Stomach (tissue), 9 donors: ENCODE results near the gene CEP70. TPM values are rescaled to one million over a fixed set of nuclear protein-coding genes. Genes with fewer than 3 reads are reported as not detected.

ENCODE experiments used
- DNase-seq, 2 donors: peaks; one replicate each; pipeline versions ENCODE4 v3.0.0 to v3.0.0-alpha.2; 2013 to 2019
- H3K27ac ChIP-seq, 5 donors: fragments of 200-600 bp in 4 of 5; sonication (generic) in 4 of 5; one replicate each; pipeline ENCODE4 v1.5.1; 2013 to 2019; ENCODE audit warnings: mild to moderate bottlenecking in 1 of 5, moderate library complexity in 1 of 5
- H3K27me3 ChIP-seq, 3 donors: fragments of 200-600 bp; sonication (generic); one replicate each; pipeline ENCODE4 v1.5.1; 2017 to 2019; ENCODE audit warnings: mixed run types in 1 of 3
- H3K36me3 ChIP-seq, 4 donors: fragments of 200-600 bp; sonication (generic); 1 replicate in 3 of 4; 2 replicates in 1 of 4; pipeline ENCODE4 v1.5.1; 2016 to 2019
- H3K4me1 ChIP-seq, 4 donors: fragments of 200-600 bp; sonication (generic); one replicate each; pipeline ENCODE4 v1.5.1; 2016 to 2019
- H3K4me3 ChIP-seq, 4 donors: fragments of 200-600 bp; sonication (generic) in 3 of 4; one replicate each; pipeline ENCODE4 v1.5.1; 2016 to 2019; ENCODE audit warnings: mild to moderate bottlenecking in 1 of 4
- H3K9me3 ChIP-seq, 4 donors: fragments of 200-600 bp; sonication (generic); one replicate each; pipeline ENCODE4 v1.5.1; 2016 to 2019
- CTCF ChIP-seq, 7 experiments: fragments of 450-650 bp in 4 of 7; fragments of 200-600 bp in 3 of 7; sonication (generic) in 3 of 7; IDR thresholded peaks; one replicate each; pipeline ENCODE4 v1.5.1; 2016 to 2019; ENCODE audit warnings: antibody characterized with exemption in 7 of 7, control low read depth in 2 of 7, mild to moderate bottlenecking in 1 of 7
- EP300 ChIP-seq: sonication (generic); formaldehyde crosslinking; IDR thresholded peaks from one replicate; pipeline ENCODE4 v1.6.1; 2017; ENCODE audit warnings: antibody characterized with exemption
- POLR2A ChIP-seq, 4 donors: fragments of 450-650 bp; IDR thresholded peaks; one replicate each; pipeline ENCODE4 v1.6.1; 2016; ENCODE audit warnings: antibody characterized with exemption in 4 of 4, control low read depth in 2 of 4, mild to moderate bottlenecking in 1 of 4, moderate library complexity in 1 of 4
- POLR2AphosphoS5 ChIP-seq, 3 donors: sonication (generic); formaldehyde crosslinking; IDR thresholded peaks; one replicate each; pipeline ENCODE4 v1.6.1; 2016; ENCODE audit warnings: antibody characterized with exemption in 3 of 3
- WGBS, 5 donors: extraction: QIAGEN DNeasy Blood & Tissue Kit in 3 of 5; methylation state at CpG; one replicate each; pipeline versions ENCODE4 v1.1.5 to v1.1.7; 2013 to 2018; 5-methylcytosine and 5-hydroxymethylcytosine counted together
- intact Hi-C: fragments of 100-400 bp; cut with DNase I; formaldehyde crosslinking; loops from one replicate; pipeline ENCODE4 v1.15.1; 2023; ENCODE audit warnings: low total_unique reads
- polyA plus RNA-seq, 3 donors: library from polyadenylated mRNA; stranded (reverse); fragments of 200-250 nt; gene quantifications; one replicate each; pipeline ENCODE4 v1.2.3, GENCODE V29; 2013
- total RNA-seq, 5 donors: library from RNA; depleted of rRNA; stranded (reverse); fragments of >200 nt; gene quantifications; one replicate each; pipeline versions ENCODE4 v1.1.0 to v1.2.3, GENCODE V29; 2014 to 2016
- donor health status: healthy with polysubstance abuse.
- donor health status: Bipolar disorder and iron deficiency.
- donor health status: healthy.

Gene CEP70
- total and polyA plus RNA-seq, 8 donors, result 10.5 to 58.3 (median 17.2) TPM

GRCh38 chr3:138451595-138452162, 142.4 kb downstream of the CEP70 start:
- H3K27me3 ChIP-seq, result no peaks in the 10 kb centered on the region
- TF ChIP-seq EP300 (no peak), POLR2A (IDR thresholded peaks at IDR 0.05) (no peak), CTCF (IDR thresholded peaks at IDR 0.05) (no peak), POLR2AphosphoS5 (IDR thresholded peaks at IDR 0.05) (no peak)
- intact Hi-C loops, result no loop called here
- H3K4me1 ChIP-seq, result peaks cover 0 to 6% (median 0%) of the 10 kb centered on the region in 4 donors
- H3K9me3 ChIP-seq, result no peaks in the 10 kb centered on the region
- no peaks in the 10 kb centered on the region for H3K36me3 ChIP-seq
- no peak overlapping the region for H3K27ac ChIP-seq
- 87 to 92% (median 90%) methylated on average over 43 of the region's 43 CpGs for WGBS, 5 donors
- DNase-seq, result no peak
- no peak overlapping the region for H3K4me3 ChIP-seq

GRCh38 chr3:138450704-138451424, 143.2 kb downstream of the CEP70 start:
- Histone ChIP-seq H3K4me3 (no peak overlapping the region), H3K27me3 (no peaks in the 10 kb centered on the region), H3K4me1 (peaks cover 0 to 1% (median 0%) of the 10 kb centered on the region in 4 donors), H3K9me3 (no peaks in the 10 kb centered on the region), H3K27ac (no peak overlapping the region), H3K36me3 (no peaks in the 10 kb centered on the region)
- no peak for DNase-seq
- WGBS, 5 donors, result 79 to 85% (median 81%) methylated on average over 5 to 6 of the region's 6 CpGs
- TF ChIP-seq EP300 (no peak), CTCF (IDR thresholded peaks at IDR 0.05) (no peak), POLR2AphosphoS5 (IDR thresholded peaks at IDR 0.05) (no peak), POLR2A (IDR thresholded peaks at IDR 0.05) (no peak)
- intact Hi-C loops, result no loop called here

- 91 to 98% (median 93%) methylated on average over 7 of the region's 7 CpGs for WGBS, 5 donors
- DNase-seq, result no peak
- Histone ChIP-seq H3K4me1 (peaks cover 0 to 2% (median 0%) of the 10 kb centered on the region in 4 donors), H3K27ac (no peak overlapping the region), H3K36me3 (no peaks in the 10 kb centered on the region), H3K27me3 (no peaks in the 10 kb centered on the region), H3K4me3 (no peak overlapping the region), H3K9me3 (no peaks in the 10 kb centered on the region)
- TF ChIP-seq POLR2A (IDR thresholded peaks at IDR 0.05), result no peak
- TF ChIP-seq EP300, result no peak
- no peak for TF ChIP-seq POLR2AphosphoS5 (IDR thresholded peaks at IDR 0.05)
- TF ChIP-seq CTCF (IDR thresholded peaks at IDR 0.05), result no peak
- intact Hi-C loops, result no loop called here
Measured at GRCh38 chr3:138450181-138450580, 143.9 kb downstream of the CEP70 start.

- Histone ChIP-seq H3K36me3 (no peaks in the 10 kb centered on the region), H3K4me3 (no peak overlapping the region), H3K27me3 (no peaks in the 10 kb centered on the region), H3K9me3 (no peaks in the 10 kb centered on the region), H3K4me1 (peaks cover 0 to 3% (median 0%) of the 10 kb centered on the region in 4 donors), H3K27ac (no peak overlapping the region)
- whole genome bisulfite sequencing, 5 donors, result 80 to 94% (median 82%) methylated on average over 3 of the region's 3 CpGs
- DNase-seq, result no peak
- intact Hi-C loops, result no loop called here
- TF ChIP-seq POLR2AphosphoS5 (IDR thresholded peaks at IDR 0.05) (no peak), EP300 (no peak), POLR2A (IDR thresholded peaks at IDR 0.05) (no peak), CTCF (IDR thresholded peaks at IDR 0.05) (no peak)
Measured at GRCh38 chr3:138449490-138449889, 144.6 kb downstream of the CEP70 start.
